Calu3 (cell line): ENCODE results near the gene RGS17. TPM values are rescaled to one million over a fixed set of nuclear protein-coding genes. Genes with fewer than 3 reads are reported as not detected.

Experiments used
- BruUV-seq: library from RNA; stranded (reverse); fragments of 400-500 nt; replicated peaks from 2 replicates; lab custom pipeline; 2021; lab: Mats Ljungman, UMichigan
- CTCF ChIA-PET: fragments of 300-600 bp; sonication (Branson Sonifier 250); formaldehyde crosslinking; loops from one replicate; lab custom pipeline; 2022; ENCODE audit warnings: antibody characterized with exemption; lab: Charles Lee
- DNase-seq: peaks from one replicate; pipeline ENCODE4 v3.0.0; 2022
- H3K27ac Mint-ChIP-seq: one replicate; pipeline ENCODE4 v1.8.0; 2022; ENCODE audit warnings: mixed read lengths; ENCODE audit not compliant: unreplicated experiment
- H3K27me3 Mint-ChIP-seq: one replicate; pipeline ENCODE4 v1.8.0; 2022; ENCODE audit warnings: mixed read lengths; ENCODE audit not compliant: unreplicated experiment
- H3K36me3 Mint-ChIP-seq: one replicate; pipeline ENCODE4 v1.8.0; 2022; ENCODE audit warnings: mild to moderate bottlenecking, moderate library complexity, mixed read lengths; ENCODE audit not compliant: insufficient read depth, unreplicated experiment
- H3K4me1 Mint-ChIP-seq: one replicate; pipeline ENCODE4 v1.8.0; 2022; ENCODE audit warnings: mild to moderate bottlenecking, low read depth, mixed read lengths; ENCODE audit not compliant: unreplicated experiment
- H3K4me3 Mint-ChIP-seq: one replicate; pipeline ENCODE4 v1.8.0; 2022; ENCODE audit warnings: mild to moderate bottlenecking, low read depth, moderate library complexity, mixed read lengths; ENCODE audit not compliant: unreplicated experiment
- H3K9me3 Mint-ChIP-seq: one replicate; pipeline ENCODE4 v1.8.0; 2022; ENCODE audit warnings: low read depth, mixed read lengths; ENCODE audit not compliant: unreplicated experiment
- CTCF ChIP-seq: fragments of 200-600 bp; IDR thresholded peaks from one replicate; pipeline ENCODE4 v1.8.0; 2022; ENCODE audit warnings: antibody characterized with exemption; ENCODE audit not compliant: unreplicated experiment
- intact Hi-C: fragments of 100-400 bp; cut with micrococcal nuclease; formaldehyde crosslinking; loops from one replicate; pipeline ENCODE4 v1.10.0; 2022; ENCODE audit not compliant: unreplicated experiment
- total RNA-seq: library from RNA; stranded (reverse); gene quantifications from 2 replicates; pipeline ENCODE4 v1.2.3, GENCODE V29; 2022

Gene RGS17
- total RNA-seq, 1 experiment from 2014 or later, result 0.78 TPM

- BruUV-seq, result no TSS peak
- no peaks in the 10 kb centered on the region for H3K4me1 Mint-ChIP-seq
- DNase-seq, result no peak
- CTCF ChIA-PET, result interaction anchor here (0.6 kb wide), 1 partner anchor 689 kb away, joined by 3 read pairs; no protein-coding TSS in a partner anchor
- intact Hi-C loops, result no loop called here
- no peaks in the 10 kb centered on the region for H3K27me3 Mint-ChIP-seq
- H3K27ac Mint-ChIP-seq, result no peak overlapping the region
- peaks cover 1% of the 10 kb centered on the region for H3K9me3 Mint-ChIP-seq
- no peak overlapping the region for H3K4me3 Mint-ChIP-seq
- no peaks in the 10 kb centered on the region for H3K36me3 Mint-ChIP-seq
- no peak for TF ChIP-seq CTCF
These were observed 43.6 kb downstream of the RGS17 start for GRCh38 chr6:153087436-153087835.

GRCh38 chr6:153086225-153086990, 44.7 kb downstream of the RGS17 start:
- no peaks in the 10 kb centered on the region for H3K27me3 Mint-ChIP-seq
- intact Hi-C loops, result no loop called here
- peaks cover 6% of the 10 kb centered on the region for H3K9me3 Mint-ChIP-seq
- no peak for DNase-seq
- CTCF ChIA-PET, result no interaction called here
- no TSS peak for BruUV-seq
- no peak overlapping the region for H3K27ac Mint-ChIP-seq
- TF ChIP-seq CTCF, result no peak
- no peaks in the 10 kb centered on the region for H3K36me3 Mint-ChIP-seq
- no peak overlapping the region for H3K4me3 Mint-ChIP-seq
- H3K4me1 Mint-ChIP-seq, result no peaks in the 10 kb centered on the region

GRCh38 chr6:153085239-153085638, 45.8 kb downstream of the RGS17 start:
- Mint-ChIP-seq H3K4me1 (no peaks in the 10 kb centered on the region), H3K4me3 (no peak overlapping the region), H3K9me3 (peaks cover 6% of the 10 kb centered on the region), H3K27ac (no peak overlapping the region), H3K27me3 (no peaks in the 10 kb centered on the region), H3K36me3 (no peaks in the 10 kb centered on the region)
- no peak for TF ChIP-seq CTCF
- intact Hi-C loops, result no loop called here
- CTCF ChIA-PET, result no interaction called here
- no peak for DNase-seq
- no TSS peak for BruUV-seq

- Mint-ChIP-seq H3K9me3 (peaks cover 6% of the 10 kb centered on the region), H3K27ac (no peak overlapping the region), H3K27me3 (no peaks in the 10 kb centered on the region), H3K4me1 (no peaks in the 10 kb centered on the region), H3K36me3 (no peaks in the 10 kb centered on the region), H3K4me3 (no peak overlapping the region)
- CTCF ChIA-PET, result no interaction called here
- DNase-seq, result no peak
- no peak for TF ChIP-seq CTCF
- no TSS peak for BruUV-seq
- intact Hi-C loops, result no loop called here
These were observed 46.7 kb downstream of the RGS17 start for GRCh38 chr6:153084393-153084792.
